GM12865 (cell line): ENCODE measurements around the gene GABRR1.

Experiments
- DNase-seq: peaks from one replicate; pipeline ENCODE4 v3.0.0; 2010; ENCODE audit warnings: low read depth
- H3K4me3 ChIP-seq: 2 replicates; pipeline ENCODE4 v1.5.1; 2011; ENCODE audit warnings: mild to moderate bottlenecking, low read depth, low read length, control low read depth
- CTCF ChIP-seq: IDR thresholded peaks from 2 replicates; pipeline ENCODE4 v1.5.1; 2011; ENCODE audit warnings: low read length, control low read depth, low read depth, inconsistent platforms; ENCODE audit not compliant: insufficient read depth; ENCODE audit errors: missing control alignments

The GABRR1 gene

GRCh38 chr6:89221129-89221528 is 4.0 kb upstream of the GABRR1 start:
- DNase-seq: no peak

GRCh38 chr6:89216411-89216810 is 747 bp downstream of the GABRR1 start:
- no peak overlapping the region for H3K4me3 ChIP-seq
- DNase-seq: no peak
- no peak for TF ChIP-seq CTCF

More at GRCh38 chr6:89221129-89221528, 4.0 kb upstream of the GABRR1 start:
- H3K4me3 ChIP-seq: no peak overlapping the region
- TF ChIP-seq CTCF: no peak

- no peak overlapping the region for H3K4me3 ChIP-seq
- DNase-seq: no peak
- TF ChIP-seq CTCF: no peak
Measured at GRCh38 chr6:89215391-89215790, 1.8 kb downstream of the GABRR1 start.

- no peak for TF ChIP-seq CTCF
- DNase-seq: no peak
Measured at GRCh38 chr6:89214197-89214596, 3.0 kb downstream of the GABRR1 start.

GRCh38 chr6:89212472-89212871 is 4.7 kb downstream of the GABRR1 start:
- H3K4me3 ChIP-seq: no peak overlapping the region
- DNase-seq: no peak
- TF ChIP-seq CTCF: no peak

More at GRCh38 chr6:89214197-89214596, 3.0 kb downstream of the GABRR1 start:
- H3K4me3 ChIP-seq: no peak overlapping the region

- no peak for DNase-seq
- no peak for TF ChIP-seq CTCF
- no peak overlapping the region for H3K4me3 ChIP-seq
Measured at GRCh38 chr6:89209457-89209856, 7.7 kb downstream of the GABRR1 start.

GRCh38 chr6:89208551-89208950 is 8.6 kb downstream of the GABRR1 start:
- DNase-seq: no peak
- no peak for TF ChIP-seq CTCF

More at GRCh38 chr6:89208551-89208950, 8.6 kb downstream of the GABRR1 start:
- H3K4me3 ChIP-seq: no peak overlapping the region
